Measurements from ENCODE around the gene DTNBP1.

DTNBP1 gene

GRCh38 chr6:15528870-15529269, 134.0 kb downstream of the DTNBP1 start:
- DNase-seq = no peak

DNA sequence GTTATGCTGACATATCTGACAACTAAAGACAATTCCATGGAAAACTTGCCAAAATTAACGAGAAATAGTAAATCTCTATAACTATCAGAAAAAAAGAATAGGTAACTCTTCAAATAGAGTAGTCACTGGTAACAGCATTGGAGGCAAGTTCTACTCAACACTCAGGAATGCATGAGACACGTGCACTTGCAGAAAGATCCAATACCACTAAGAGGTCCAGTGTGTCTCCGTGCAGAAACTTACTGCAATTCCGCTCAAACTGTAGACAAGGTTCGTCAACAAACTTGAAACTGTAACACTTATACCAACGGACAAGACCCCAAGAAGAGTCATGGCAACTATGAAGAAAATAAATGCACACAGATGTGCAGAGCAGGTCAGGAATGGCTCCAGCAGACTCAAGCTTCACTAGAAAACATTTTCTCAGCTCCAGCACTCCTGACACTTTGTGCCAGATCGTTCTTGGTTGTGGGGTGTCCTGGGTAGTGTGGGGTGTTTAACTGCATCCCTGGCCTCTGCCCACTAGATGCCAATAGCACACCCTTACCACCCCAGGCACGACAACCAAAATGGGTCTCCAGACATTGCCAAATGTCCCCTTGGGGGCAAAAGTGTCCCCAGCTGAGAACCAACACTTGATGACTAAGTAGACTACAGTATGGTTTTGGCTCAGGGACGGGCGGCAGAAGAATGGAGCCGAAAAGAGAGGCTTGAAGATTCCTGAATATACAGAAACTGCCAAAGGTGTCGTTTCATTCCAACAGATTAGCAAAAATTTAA, 134.8 kb downstream of the DTNBP1 start:
- DNase-seq = no peak

GRCh38 chr6:15526212-15526701, 136.6 kb downstream of the DTNBP1 start:
- DNase-seq = no peak

DNA sequence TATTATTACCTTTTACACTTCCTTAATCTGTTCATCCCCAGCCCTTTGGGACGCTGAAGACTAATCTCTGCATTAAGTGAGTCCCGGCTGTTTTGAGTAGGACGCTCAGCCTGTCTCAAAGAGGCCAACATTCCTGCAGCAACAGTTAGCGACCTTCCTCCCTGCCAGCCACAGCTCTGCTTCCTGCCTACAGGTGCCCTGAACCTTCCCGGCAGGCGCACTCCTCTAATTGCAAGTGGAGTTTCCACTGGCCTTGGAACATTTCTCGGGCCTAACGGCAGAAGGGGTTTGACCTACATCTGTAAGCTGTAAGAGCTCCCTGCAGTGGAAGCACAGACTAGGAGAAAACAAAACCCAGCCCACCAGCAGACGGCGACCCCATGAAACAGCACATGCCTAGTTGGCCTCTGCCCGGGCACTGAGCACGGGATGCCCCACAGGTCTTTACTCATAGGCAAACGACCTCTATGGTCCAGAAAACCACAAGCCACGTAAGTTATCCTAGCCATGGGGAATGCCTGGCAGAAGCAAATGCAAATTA, 137.9 kb downstream of the DTNBP1 start:
- DNase-seq = no peak

- no peak for DNase-seq
Measured at GRCh38 chr6:15523679-15524630, 138.9 kb downstream of the DTNBP1 start.

DNA sequence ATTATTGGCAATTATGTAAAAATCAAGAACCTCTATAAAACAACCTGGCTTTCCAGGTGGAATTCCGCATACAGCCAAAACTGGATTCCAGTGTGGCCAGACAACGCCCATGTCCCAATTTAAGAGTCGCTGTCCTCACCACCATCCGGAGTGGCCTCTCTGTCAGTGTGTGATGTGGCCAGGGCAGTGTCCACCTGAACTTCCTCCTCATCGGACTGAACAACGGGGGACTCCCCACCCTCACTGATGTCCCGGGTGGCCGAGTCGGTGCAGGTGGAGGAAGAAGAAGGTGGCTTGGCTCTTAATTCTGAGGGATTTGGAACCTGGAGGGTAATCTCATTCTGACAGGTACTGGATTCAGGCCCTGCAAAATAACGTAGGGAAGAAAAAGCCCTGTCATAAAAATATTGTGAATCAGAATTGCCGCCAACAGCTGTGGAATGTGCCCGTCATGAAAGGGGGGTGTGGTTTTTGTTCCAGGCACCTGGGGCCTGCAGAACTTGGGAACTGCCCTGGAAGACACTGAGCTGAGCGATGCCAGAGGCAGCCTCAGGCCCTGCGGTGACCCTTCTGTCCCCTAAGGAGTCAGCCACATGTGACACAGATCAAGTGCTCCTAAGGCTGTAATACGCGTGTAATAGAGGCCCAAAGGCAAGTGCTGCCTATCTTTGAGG, 139.8 kb downstream of the DTNBP1 start:
- DNase-seq = no peak

GRCh38 chr6:15522427-15522826, 140.4 kb downstream of the DTNBP1 start:
- no peak for DNase-seq

DNA sequence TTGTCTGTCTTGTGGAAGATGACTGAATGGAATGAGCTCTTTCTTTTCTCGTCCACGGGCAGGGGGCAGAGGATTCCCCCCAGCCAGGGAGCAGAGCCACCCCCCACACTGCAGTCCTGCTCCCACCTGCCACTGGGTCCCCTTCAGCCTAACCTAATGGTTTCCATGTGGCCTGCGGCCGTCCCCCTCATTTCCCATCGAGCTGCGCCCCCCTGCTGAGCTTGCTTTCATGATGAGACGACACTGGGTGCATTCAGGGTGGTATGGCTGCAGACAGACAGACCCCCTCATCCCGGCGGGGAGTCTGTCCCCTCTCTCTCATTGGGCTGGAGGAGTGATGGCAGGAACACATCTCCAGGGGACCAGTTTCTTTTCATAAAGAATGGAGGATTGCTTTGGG, 140.8 kb downstream of the DTNBP1 start:
- DNase-seq = no peak

DNA sequence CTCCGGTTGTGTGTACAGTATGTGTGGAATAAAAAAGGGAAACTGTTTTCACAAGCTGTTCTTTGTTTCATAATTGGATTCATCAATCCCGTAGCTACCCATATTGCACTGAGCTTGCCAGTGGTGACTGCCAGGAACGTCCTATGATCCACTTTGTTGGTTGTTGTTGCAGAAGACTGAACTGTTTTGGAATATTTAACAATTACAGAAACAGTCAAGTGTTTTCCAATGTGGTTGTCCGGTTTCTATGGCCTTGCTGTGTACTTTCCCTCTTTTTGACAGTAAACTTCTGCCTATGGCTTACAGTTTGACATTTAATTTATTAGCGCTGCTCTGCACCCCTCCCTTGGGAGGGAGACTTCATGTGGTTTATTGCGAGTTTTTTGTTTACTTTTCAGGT, 141.2 kb downstream of the DTNBP1 start:
- DNase-seq = no peak

DNA sequence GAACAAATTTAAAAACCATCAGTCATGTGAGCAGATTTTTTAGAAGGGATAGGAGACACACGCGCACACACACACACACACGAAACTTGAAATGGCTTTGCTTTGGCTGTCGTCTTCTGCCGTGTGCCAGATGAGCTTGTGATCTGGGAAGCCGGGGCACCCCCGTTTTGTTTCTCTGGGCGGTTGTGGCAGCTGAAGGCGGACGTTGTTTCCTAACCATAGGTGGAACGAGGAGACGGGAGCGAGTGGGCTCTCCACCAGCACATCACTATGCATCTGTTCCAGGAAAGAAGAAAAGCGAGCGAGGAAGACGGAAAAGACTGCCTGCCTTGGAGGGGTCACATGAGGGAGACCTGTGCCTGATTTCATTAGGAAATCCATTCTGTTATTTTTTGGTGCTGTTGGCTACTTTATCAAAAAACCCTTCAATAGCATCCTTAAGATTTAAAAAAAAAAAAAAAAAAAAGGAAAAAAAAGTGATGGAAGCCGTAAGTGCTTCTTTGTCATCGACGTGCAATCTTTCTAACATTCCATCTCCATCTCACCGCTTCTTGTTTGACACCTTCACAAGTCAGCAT, 142.1 kb downstream of the DTNBP1 start:
- no peak for DNase-seq

DNA sequence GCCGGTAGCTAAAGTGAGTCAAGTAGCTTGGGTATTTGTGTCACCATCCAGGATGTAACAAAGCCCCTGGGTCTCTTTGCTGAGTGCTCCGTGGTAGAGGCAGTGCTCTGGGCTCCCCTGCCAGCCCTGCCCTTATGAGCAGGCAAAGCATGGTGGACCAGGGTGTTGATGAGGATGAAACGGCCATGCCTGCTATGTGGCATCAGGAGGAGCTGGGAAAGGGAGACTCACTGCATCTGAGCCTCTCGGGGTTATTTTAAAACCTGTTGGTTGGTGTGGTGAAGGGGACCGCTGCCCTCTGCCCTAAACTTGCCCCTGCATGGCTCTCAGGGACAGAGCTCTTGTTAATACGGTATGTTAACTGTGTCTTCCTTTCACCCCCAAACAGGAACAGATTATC, 143.1 kb downstream of the DTNBP1 start:
- DNase-seq = no peak

DNA sequence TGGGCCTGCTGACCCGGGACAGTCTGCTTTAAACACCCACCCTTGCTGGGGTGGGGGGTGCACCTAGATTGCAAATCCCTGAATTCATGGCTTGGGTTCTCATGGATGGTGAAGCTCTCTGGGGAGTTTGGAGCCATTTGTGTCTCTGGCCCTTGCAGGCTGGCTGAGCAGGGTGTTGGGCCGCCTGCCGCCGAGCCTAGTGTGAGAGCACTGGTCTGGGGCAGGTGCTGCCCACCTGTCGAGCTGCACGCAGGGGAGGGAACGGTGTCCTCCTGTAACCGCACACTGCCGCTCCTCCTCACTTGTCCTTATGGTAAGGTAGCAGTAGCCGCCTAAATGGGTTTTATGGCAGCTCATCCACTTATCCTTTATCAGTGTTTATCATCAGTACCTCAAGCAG, 143.9 kb downstream of the DTNBP1 start:
- no peak for DNase-seq

DNA sequence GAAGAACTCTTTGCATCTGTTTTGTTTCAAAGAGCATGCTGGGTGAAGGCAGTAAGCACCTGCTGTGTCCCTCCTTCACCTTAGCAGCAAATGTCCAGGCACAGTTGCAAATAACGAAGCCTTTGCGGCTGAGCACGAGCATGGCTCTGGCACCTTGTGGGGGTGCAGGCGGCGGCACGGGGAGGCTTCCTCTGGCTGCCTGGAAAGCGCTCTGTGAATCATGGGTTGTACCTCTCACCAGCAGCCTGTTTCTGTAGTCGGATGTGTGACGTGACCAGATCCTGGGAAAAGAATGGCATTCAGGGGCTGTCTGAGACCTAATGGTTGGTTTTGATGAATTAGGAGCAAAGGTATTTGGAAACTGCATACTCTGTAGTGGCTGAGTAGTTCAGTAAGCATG, 144.8 kb downstream of the DTNBP1 start:
- no peak for DNase-seq

DNA sequence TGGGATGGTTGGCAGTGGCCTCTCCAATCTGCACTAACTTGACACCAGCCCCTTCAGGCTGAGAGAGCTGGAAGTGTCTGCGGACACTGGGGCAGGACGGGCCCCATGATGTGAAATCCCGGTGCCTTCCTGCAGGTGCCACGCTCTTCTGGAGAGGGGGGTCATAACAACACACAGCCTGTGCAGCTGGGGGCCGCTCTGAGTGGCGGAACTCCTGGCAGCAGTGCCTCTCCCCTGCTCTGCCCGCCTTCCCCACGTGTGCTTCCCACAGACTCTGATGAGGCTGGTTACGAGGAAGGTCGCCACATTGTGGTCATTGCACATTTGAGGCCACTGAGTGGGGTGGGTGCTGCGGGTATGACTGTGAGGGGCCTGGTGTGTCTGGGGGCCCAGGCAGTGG, 145.2 kb downstream of the DTNBP1 start:
- no peak for DNase-seq

- no peak for DNase-seq
Measured at GRCh38 chr6:15516923-15517560, 145.8 kb downstream of the DTNBP1 start.

DNA sequence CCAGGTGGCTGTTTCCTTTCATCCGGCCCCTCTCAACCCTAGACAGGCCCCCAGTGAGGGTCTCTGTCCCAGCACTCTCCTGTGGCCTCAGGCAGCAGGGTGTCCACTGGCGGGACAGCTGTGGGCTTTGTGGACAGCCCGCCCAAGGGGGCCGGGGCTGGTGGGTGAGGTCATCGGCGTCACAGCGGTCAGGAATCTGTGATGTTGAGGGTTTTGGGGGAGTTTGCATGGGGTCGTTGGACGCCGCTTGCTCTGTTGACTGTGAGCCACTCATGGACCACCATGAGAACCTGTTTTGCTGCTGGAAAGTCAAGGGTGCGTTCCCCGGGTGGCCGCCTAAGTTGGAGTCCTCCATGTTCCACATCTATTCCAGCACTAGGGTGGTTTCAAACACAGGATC, 146.4 kb downstream of the DTNBP1 start:
- no peak for DNase-seq

DNA sequence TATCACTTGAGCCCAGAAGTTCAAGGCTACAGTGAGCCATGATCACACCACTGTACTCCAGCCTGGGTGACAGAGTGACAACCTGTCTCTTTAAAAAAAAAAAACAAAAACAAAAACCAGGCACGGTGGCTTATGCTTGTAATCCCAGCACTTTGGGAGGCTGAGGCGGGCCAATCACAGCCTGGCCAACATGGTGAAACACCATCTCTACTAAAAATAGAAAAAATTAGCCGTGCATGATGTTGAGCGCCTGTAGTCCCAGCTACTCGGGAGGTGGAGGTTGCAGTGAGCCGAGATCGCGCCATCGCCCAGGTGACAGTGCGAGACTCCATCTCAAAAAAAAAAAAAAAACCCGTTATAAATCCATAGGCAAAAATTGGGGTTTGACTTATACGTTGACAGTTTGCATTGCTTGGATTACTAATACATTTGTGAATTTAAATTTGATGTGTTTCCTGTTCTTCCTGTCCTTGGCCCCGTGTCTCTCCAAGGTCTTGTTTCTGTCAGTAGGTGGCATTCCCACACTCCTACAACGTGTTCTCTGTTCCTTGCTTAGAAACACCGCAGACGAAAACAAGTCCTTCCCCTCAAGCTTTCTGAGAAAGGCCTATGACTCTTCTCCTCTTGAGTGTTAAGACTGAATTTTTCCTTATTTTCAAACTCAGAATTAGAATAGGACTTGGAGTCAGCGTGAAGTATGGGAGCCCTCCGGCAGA, 147.0 kb downstream of the DTNBP1 start:
- DNase-seq = no peak

DNA sequence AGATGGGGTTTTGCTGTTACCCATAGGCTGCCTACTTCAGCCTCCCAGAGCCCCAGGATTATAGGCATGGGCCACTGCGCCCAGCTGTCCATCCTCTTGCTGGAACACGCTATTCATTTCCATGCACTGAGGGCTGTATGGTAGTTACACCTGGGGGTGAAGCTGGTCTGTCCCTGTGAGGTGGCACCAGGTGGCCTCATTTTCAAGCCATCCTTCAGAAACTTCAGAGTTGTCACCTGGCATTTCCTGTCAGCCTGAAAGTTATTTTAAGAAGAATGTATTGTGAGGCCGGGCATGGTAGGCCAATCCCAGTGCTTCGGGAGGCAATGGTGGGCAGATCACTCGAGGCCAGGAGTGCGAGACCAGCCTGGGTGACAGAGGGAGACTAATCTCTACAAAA, 147.6 kb downstream of the DTNBP1 start:
- DNase-seq = no peak

DNA sequence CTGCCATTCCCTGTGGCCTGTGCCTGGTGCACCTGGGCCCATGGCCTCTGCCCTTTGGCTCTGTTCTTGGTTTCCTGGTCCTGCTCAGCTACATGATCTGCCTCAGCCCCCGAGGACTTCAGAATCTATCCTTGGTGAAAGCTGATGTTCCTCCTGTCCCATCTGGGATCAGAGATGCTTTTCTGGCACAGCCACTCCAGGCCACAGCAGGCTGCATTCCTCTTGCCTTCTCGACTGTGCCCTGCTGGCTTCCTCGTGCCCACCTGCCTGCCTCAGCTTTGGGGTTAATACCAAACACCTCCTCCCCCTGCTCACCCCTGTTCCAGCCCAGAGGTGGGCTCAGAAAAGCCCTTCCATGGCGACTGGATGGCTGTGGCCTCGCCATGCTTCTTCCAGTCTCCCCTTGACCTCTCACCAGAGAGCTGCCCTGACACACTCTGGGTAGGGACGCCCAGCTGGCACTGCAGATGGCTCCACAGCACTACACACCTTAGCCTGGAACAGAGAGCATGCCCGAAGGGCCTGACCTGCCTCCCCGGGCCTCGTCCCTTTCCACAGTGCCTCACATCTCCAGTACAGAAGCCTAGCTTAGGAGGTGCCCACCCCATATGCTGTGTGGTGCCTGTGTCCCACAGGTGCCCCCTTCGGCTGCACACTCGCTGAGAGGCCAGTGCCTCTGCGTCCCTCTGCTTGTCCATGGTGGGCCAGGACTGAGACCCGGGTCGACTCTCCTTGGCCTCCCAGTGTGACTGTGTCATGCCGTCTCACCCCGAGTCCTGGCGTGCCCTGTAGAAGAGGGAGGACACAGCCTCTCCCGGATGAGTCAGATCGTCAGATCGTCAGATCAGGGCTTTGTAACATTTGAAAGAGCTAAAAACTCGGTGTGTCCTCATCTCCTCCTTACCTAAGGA, 148.8 kb downstream of the DTNBP1 start:
- DNase-seq = no peak

- DNase-seq = no peak
Measured at GRCh38 chr6:15513131-15513771, 149.6 kb downstream of the DTNBP1 start.

All from RPMI8226 (cell line).